GOT3 (cell line): ENCODE measurements around the gene KRT17.

Experiments used
- DNase-seq: peaks from one replicate; lab custom pipeline; 2025; ENCODE audit warnings: mixed read lengths; lab: John Stamatoyannopoulos, UW

The KRT17 gene

GRCh38 chr17:41575336-41575735 is 49.0 kb downstream of the KRT17 start:
- DNase-seq = no peak

GRCh38 chr17:41571561-41572434 is 52.6 kb downstream of the KRT17 start, which contains the start of gene KRT9:
TSS of gene KRT9 (minus strand) at chr17:41572059. CDS start at chr17:41571992, 67 bp downstream.
- DNase-seq = no peak
